Measurements from ENCODE around the gene RPTN.

GRCh38 chr1:152127673-152128072 is 31.4 kb downstream of the RPTN start:
- TF ChIP-seq CTCF (conservative IDR thresholded peaks at IDR 0.05; ENCODE audit: low read depth, low read length) (no peak), RFX5 (IDR thresholded peaks at IDR 0.05; ENCODE audit: low read depth, low read length) (no peak), CEBPB (IDR thresholded peaks at IDR 0.05; ENCODE audit: low read depth, low read length) (no peak), POLR2A (IDR thresholded peaks at IDR 0.05; ENCODE audit: low read depth, low read length) (no peak), BHLHE40 (IDR thresholded peaks at IDR 0.05; ENCODE audit: low read depth, low read length) (no peak), CHD1 (IDR thresholded peaks at IDR 0.05; ENCODE audit: low read depth, low read length) (no peak), RCOR1 (IDR thresholded peaks at IDR 0.05; ENCODE audit: insufficient replicate concordance, low read length) (no peak), FOS (IDR thresholded peaks at IDR 0.05; ENCODE audit: low read depth, low read length) (no peak), USF2 (IDR thresholded peaks at IDR 0.05; ENCODE audit: low read depth, low read length) (no peak), MXI1 (IDR thresholded peaks at IDR 0.05; ENCODE audit: borderline replicate concordance, low read depth, low read length) (no peak), SMC3 (IDR thresholded peaks at IDR 0.05; ENCODE audit: low read depth, low read length) (no peak), MAFK (IDR thresholded peaks at IDR 0.05; ENCODE audit: low read depth, low read length) (no peak)

All from IMR-90 (cell line).